Sigmoid colon (tissue), 7 donors: ENCODE results near the gene TRIP13. TPM values are rescaled to one million over a fixed set of nuclear protein-coding genes. Genes with fewer than 3 reads are reported as not detected.
A peak's percentile ranks its signal among the peaks of the same experiment; 100 is the strongest.
"Not testable (repeated sequence)": the region's sequence is repeated elsewhere in the genome, so short reads cannot be mapped to it uniquely, and the experiment has no call there.

Source experiments
- DNase-seq: peaks from one replicate; pipeline ENCODE4 v3.0.0-alpha.2; 2019
- H3K27ac ChIP-seq, 4 donors: fragments of 200-600 bp; sonication (generic); one replicate each; pipeline ENCODE4 v1.5.1; 2016 to 2019; ENCODE audit warnings: mild to moderate bottlenecking in 1 of 4
- H3K27me3 ChIP-seq, 3 donors: fragments of 200-600 bp; sonication (generic); one replicate each; pipeline ENCODE4 v1.5.1; 2019; ENCODE audit warnings: mild to moderate bottlenecking in 1 of 3
- H3K36me3 ChIP-seq, 4 donors: fragments of 200-600 bp; sonication (generic); one replicate each; pipeline ENCODE4 v1.5.1; 2016 to 2019
- H3K4me1 ChIP-seq, 4 donors: fragments of 200-600 bp; sonication (generic); one replicate each; pipeline ENCODE4 v1.5.1; 2017 to 2019
- H3K4me3 ChIP-seq, 4 donors: fragments of 200-600 bp; sonication (generic); one replicate each; pipeline ENCODE4 v1.5.1; 2017 to 2019; ENCODE audit warnings: mild to moderate bottlenecking in 2 of 4, moderate library complexity in 1 of 4
- H3K9me3 ChIP-seq, 4 donors: fragments of 200-600 bp in 3 of 4; sonication (generic) in 3 of 4; one replicate each; pipeline versions ENCODE4 v1.5.1 to v1.6.1; 2013 to 2019
- EP300 ChIP-seq, 4 donors: sonication (generic); formaldehyde crosslinking; IDR thresholded peaks; one replicate each; pipeline ENCODE4 v1.6.1; 2017; ENCODE audit warnings: antibody characterized with exemption in 4 of 4
- POLR2A ChIP-seq, 2 donors: fragments of 450-650 bp; IDR thresholded peaks; one replicate each; pipeline ENCODE4 v1.6.1; 2016; ENCODE audit warnings: antibody characterized with exemption in 2 of 2, mild to moderate bottlenecking in 2 of 2, moderate library complexity in 2 of 2
- POLR2AphosphoS5 ChIP-seq, 4 donors: sonication (generic); formaldehyde crosslinking; IDR thresholded peaks; one replicate each; pipeline ENCODE4 v1.6.1; 2017; ENCODE audit warnings: antibody characterized with exemption in 4 of 4
- WGBS, 2 donors: extraction: QIAGEN DNeasy Blood & Tissue Kit; methylation state at CpG; one replicate each; pipeline ENCODE4 v1.1.7; 2013; 5-methylcytosine and 5-hydroxymethylcytosine counted together
- intact Hi-C: fragments of 100-400 bp; cut with DNase I; formaldehyde crosslinking; loops from one replicate; pipeline ENCODE4 v1.15.1; 2023
- polyA plus RNA-seq, 3 donors: library from polyadenylated mRNA; stranded (reverse); fragments of 200-250 nt; gene quantifications; one replicate each; pipeline ENCODE4 v1.2.3, GENCODE V29; 2013
- total RNA-seq, 4 donors: library from RNA; depleted of rRNA; stranded (reverse); fragments of >200 nt; gene quantifications; one replicate each; pipeline ENCODE4 v1.1.0, GENCODE V29; 2016
- TF ChIP-seq, protein P1 (sequence below), 4 experiments: fragments of 450-650 bp in 3 of 4; fragments of 200-600 bp in 1 of 4; IDR thresholded peaks; one replicate each; pipeline ENCODE4 v1.5.1; 2016 to 2019; ENCODE audit warnings: antibody characterized with exemption in 4 of 4, mild to moderate bottlenecking in 3 of 4, moderate library complexity in 2 of 4
- donor health status: healthy with polysubstance abuse.
- donor health status: Bipolar disorder and iron deficiency.
- donor health status: healthy.

TRIP13 gene
- total and polyA plus RNA-seq, 7 donors = 0.16 to 7.7 (median 1.0) TPM; not detected in 1

DNA sequence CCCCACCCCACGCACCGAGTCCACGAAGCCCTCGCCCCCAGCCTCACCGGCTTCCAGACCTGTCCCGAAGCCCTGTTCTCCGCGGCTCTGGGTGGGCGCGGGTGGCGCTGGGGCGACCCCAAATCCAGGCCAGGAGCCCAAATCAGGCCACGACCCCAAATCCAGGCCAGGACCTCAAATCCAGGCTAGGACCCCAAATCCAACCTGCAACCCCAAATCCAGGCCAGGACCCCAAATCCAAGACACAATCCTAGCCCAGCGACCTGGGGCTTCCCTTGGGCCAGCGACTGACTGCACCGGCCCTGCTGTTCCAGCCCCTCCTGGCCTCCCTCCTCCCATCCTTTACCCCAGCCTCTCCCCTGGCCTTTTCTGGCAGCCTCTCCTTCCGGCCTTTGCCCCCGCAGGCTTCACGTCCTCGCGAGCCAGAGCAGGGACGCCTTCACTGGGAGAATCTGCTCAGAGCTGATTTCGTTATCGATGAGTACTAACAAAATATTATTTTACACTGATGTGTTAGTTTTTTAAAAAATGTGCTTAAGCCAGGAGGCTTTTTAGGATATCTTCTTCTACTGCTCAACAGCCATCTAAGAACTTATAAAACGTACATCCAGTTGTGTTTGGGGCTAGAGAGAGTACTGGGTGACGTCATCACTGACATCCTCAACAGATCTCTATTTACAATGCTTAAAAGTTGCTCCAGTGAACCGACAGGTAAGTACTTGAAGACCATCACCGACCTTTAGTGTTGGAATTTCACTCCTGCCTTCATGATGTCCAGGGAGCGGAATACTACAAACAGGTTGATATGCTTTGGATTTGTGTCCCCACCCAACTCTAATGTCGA, 34.7 kb downstream of the TRIP13 start:
- Histone ChIP-seq H3K4me1 (peaks cover 0 to 14% (median 13%) of the 10 kb centered on the region in 4 donors), H3K27me3 (peaks cover 0 to 15% (median 11%) of the 10 kb centered on the region in 3 donors), H3K27ac (peak overlapping the region in 1 of 4 donors; percentile 31), H3K9me3 (no peaks in the 10 kb centered on the region), H3K4me3 (peak overlapping the region in 3 of 4 donors; percentile 29 to 46 (median 45)), H3K36me3 (no peaks in the 10 kb centered on the region)
- TF ChIP-seq, protein P1, sequence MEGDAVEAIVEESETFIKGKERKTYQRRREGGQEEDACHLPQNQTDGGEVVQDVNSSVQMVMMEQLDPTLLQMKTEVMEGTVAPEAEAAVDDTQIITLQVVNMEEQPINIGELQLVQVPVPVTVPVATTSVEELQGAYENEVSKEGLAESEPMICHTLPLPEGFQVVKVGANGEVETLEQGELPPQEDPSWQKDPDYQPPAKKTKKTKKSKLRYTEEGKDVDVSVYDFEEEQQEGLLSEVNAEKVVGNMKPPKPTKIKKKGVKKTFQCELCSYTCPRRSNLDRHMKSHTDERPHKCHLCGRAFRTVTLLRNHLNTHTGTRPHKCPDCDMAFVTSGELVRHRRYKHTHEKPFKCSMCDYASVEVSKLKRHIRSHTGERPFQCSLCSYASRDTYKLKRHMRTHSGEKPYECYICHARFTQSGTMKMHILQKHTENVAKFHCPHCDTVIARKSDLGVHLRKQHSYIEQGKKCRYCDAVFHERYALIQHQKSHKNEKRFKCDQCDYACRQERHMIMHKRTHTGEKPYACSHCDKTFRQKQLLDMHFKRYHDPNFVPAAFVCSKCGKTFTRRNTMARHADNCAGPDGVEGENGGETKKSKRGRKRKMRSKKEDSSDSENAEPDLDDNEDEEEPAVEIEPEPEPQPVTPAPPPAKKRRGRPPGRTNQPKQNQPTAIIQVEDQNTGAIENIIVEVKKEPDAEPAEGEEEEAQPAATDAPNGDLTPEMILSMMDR (IDR thresholded peaks at IDR 0.05) = peak in 2 of 4 experiments; percentile 3 to 9
- TF ChIP-seq POLR2A (IDR thresholded peaks at IDR 0.05) = no peak
- TF ChIP-seq POLR2AphosphoS5 (IDR thresholded peaks at IDR 0.05) = no peak
- TF ChIP-seq EP300 (IDR thresholded peaks at IDR 0.05) = no peak
- intact Hi-C loops = loop anchor here (2.0 to 10.0 kb wide), 3 partner anchors 77 to 717 kb away; no protein-coding TSS in a partner anchor
- DNase-seq = peak; percentile 58
- WGBS, 2 donors = 73 to 80% methylated on average over 30 of the region's 30 CpGs

DNA sequence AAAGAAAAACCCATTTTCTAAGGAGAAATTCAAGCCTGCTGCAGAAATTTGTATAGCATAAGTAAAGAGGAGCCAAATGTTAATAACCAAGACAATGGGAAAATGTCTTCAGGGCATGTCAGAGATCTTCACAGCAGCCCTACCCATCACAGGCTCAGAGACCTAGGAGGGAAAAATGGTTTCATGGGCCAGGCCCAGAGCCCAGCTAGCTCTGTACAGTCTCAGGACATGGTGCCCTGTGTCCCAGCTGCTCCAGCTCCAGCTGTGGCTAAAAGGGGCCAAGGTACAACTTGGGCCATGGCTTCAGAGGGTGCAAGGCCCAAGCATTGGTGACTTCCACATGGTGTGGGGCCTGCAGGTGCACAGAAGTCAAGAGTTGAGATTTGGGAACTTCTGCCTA, 36.5 kb downstream of the TRIP13 start:
- intact Hi-C loops = loop anchor here (10.0 kb wide), 1 partner anchor 716 kb away; no protein-coding TSS in a partner anchor
- not testable (repeated sequence) for H3K36me3 ChIP-seq, H3K4me3 ChIP-seq, H3K9me3 ChIP-seq, DNase-seq, H3K27ac ChIP-seq
- Histone ChIP-seq H3K27me3 (peaks cover 0 to 15% (median 11%) of the 10 kb centered on the region in 3 donors), H3K4me1 (peaks cover 0 to 14% (median 13%) of the 10 kb centered on the region in 4 donors)

DNA sequence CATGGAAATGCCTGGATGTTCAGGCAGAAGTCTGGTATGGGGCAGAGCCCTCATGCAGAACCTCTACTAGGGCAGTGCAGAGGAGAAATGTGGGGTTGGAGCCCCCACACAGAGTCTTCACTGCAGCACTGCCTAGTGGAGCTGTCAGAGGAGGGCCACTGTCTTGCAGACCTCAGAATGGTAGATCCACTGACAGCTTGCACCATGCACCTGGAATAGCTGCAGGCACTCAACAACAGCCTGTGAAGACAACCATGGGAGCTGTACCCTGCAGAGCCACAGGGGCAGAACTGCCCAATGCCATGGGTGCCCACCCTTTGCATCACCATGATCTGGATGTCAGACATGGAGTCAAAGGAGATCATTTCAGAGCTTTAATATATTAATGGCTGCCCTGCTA, 36.9 kb downstream of the TRIP13 start:
- Histone ChIP-seq H3K36me3 (no peaks in the 10 kb centered on the region), H3K4me3 (no peak overlapping the region), H3K9me3 (no peaks in the 10 kb centered on the region), H3K27me3 (peaks cover 0 to 15% (median 11%) of the 10 kb centered on the region in 3 donors), H3K4me1 (peaks cover 0 to 14% (median 13%) of the 10 kb centered on the region in 4 donors), H3K27ac (no peak overlapping the region)
- DNase-seq = no peak
- TF ChIP-seq POLR2A (IDR thresholded peaks at IDR 0.05) = no peak
- no peak for TF ChIP-seq EP300 (IDR thresholded peaks at IDR 0.05)
- TF ChIP-seq POLR2AphosphoS5 (IDR thresholded peaks at IDR 0.05) = no peak
- TF ChIP-seq, protein P1 (IDR thresholded peaks at IDR 0.05) = no peak
- intact Hi-C loops = loop anchor here (10.0 kb wide), 1 partner anchor 715 kb away; no protein-coding TSS in a partner anchor

DNA sequence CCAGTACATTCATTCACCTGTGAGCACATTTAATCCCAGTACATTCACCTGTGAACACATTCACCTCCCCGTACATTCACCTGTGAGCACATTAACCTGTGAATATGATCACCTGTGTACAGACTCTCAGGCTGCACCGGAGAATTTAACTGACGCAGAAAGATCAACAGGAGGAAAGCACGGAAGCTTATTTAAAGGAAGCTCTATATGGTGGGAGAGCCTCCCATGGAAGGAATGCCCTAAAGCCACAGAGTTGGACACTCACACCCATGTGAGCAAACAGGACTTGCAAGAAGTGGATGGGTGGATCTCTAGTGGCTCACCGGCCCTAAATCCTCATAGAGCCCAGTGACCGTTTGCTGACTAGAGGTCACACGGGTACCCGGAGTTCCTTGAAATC, 38.2 kb downstream of the TRIP13 start:
- no peak overlapping the region for H3K4me3 ChIP-seq
- 20 to 70% methylated on average over 8 of the region's 8 CpGs for WGBS, 2 donors
- H3K9me3 ChIP-seq = no peaks in the 10 kb centered on the region
- peaks cover 0 to 14% (median 13%) of the 10 kb centered on the region in 4 donors for H3K4me1 ChIP-seq
- H3K27me3 ChIP-seq = peaks cover 0 to 6% (median 1%) of the 10 kb centered on the region in 3 donors
- intact Hi-C loops = no loop called here
- no peak overlapping the region for H3K27ac ChIP-seq
- TF ChIP-seq, protein P1 (IDR thresholded peaks at IDR 0.05) = no peak
- TF ChIP-seq POLR2AphosphoS5 (IDR thresholded peaks at IDR 0.05) = no peak
- no peak for DNase-seq
- no peaks in the 10 kb centered on the region for H3K36me3 ChIP-seq

DNA sequence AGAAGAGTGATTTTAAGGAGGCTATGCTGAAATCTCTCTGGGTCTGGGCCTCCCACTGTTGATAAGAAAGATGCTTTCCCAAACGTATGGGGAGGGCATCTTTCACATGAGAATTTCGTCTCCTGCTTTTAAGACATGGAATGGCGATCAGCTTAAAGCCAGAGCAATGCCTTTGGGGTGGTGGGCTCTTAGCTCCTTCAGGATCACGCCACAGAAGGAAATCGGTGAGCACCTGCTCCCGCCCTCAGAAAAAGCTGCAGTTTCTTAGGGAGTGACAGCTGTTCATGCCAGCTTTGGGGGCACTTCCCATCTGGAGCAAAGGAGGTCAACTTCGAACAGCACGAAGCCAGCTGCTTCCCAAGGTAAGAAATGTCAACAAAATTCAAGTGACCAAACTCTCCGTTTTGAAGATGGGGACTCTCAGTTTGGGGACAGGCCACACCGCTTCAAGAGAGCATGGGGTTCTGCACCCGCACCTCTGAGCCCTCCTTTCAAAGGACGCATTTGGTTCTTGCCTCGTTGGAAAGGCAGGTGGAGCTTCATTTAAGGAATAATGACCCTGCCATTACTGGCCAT, 39.0 kb downstream of the TRIP13 start:
- Histone ChIP-seq H3K36me3 (no peaks in the 10 kb centered on the region), H3K9me3 (no peaks in the 10 kb centered on the region), H3K4me3 (no peak overlapping the region), H3K4me1 (peaks cover 0 to 6% (median 5%) of the 10 kb centered on the region in 4 donors), H3K27me3 (peaks cover 0 to 6% (median 0%) of the 10 kb centered on the region in 3 donors), H3K27ac (no peak overlapping the region)
- no peak for DNase-seq
- intact Hi-C loops = no loop called here
- no peak for TF ChIP-seq EP300 (IDR thresholded peaks at IDR 0.05)
- TF ChIP-seq POLR2A (IDR thresholded peaks at IDR 0.05) = no peak
- TF ChIP-seq, protein P1 (IDR thresholded peaks at IDR 0.05) = no peak
- TF ChIP-seq POLR2AphosphoS5 (IDR thresholded peaks at IDR 0.05) = no peak
- WGBS, 2 donors = 89% methylated on average over 13 of the region's 13 CpGs
